Neural cell (in vitro differentiated cells): ENCODE results near the gene CKAP4. TPM values are rescaled to one million over a fixed set of nuclear protein-coding genes. Genes with fewer than 3 reads are reported as not detected.

Source experiments
- H2AFZ ChIP-seq: fragments of 200-600, 300-800 bp; sonication (generic), shearing (Covaris generic); 2 replicates; pipeline ENCODE4 v1.6.0; 2014; ENCODE audit warnings: low read depth, mild to moderate bottlenecking, antibody characterized with exemption, low read length, moderate library complexity
- H3F3A ChIP-seq: fragments of 200-600 bp; shearing (Covaris generic); 2 replicates; pipeline ENCODE4 v1.6.1; 2016; ENCODE audit warnings: mild to moderate bottlenecking, moderate library complexity, mixed read lengths, antibody characterized with exemption, low read length; ENCODE audit not compliant: insufficient read depth, poor library complexity, severe bottlenecking
- H3K27ac ChIP-seq: fragments of 200-600, 300-800 bp; sonication (generic), shearing (Covaris generic); 2 replicates; pipeline ENCODE4 v1.5.1; 2014; ENCODE audit warnings: mild to moderate bottlenecking, low read length, moderate library complexity
- H3K27me3 ChIP-seq: fragments of 300-800, 200-600 bp; sonication (generic), shearing (Covaris generic); 2 replicates; pipeline ENCODE4 v1.6.0; 2014; ENCODE audit warnings: mild to moderate bottlenecking, low read depth, low read length, moderate library complexity; ENCODE audit not compliant: insufficient read depth
- H3K36me3 ChIP-seq: fragments of 300-800, 200-600 bp; sonication (generic), shearing (Covaris generic); 2 replicates; pipeline ENCODE4 v1.5.1; 2014; ENCODE audit warnings: mild to moderate bottlenecking, antibody characterized with exemption, low read length, moderate library complexity; ENCODE audit not compliant: insufficient read depth
- H3K4me2 ChIP-seq: fragments of 300-800, 200-600 bp; sonication (generic), shearing (Covaris generic); 2 replicates; pipeline ENCODE4 v1.6.0; 2014; ENCODE audit warnings: mild to moderate bottlenecking, low read length
- H3K4me3 ChIP-seq: fragments of 300-800, 200-600 bp; sonication (generic), shearing (Covaris generic); 2 replicates; pipeline ENCODE4 v1.5.1; 2014; ENCODE audit warnings: mild to moderate bottlenecking, low read length, moderate library complexity
- H3K79me2 ChIP-seq: fragments of 200-600 bp; shearing (Covaris generic); replicated peaks from 2 replicates; pipeline ENCODE4 v1.6.0; 2014; ENCODE audit warnings: mild to moderate bottlenecking, low read length, moderate library complexity; ENCODE audit not compliant: insufficient read depth
- H3K9ac ChIP-seq: fragments of 300-800, 200-600 bp; sonication (generic), shearing (Covaris generic); 2 replicates; pipeline ENCODE4 v1.6.1; 2016; ENCODE audit warnings: mild to moderate bottlenecking, low read length, mixed read lengths
- H3K9me2 ChIP-seq: fragments of 200-600 bp; shearing (Covaris generic); 2 replicates; pipeline ENCODE4 v1.6.1; 2016; ENCODE audit warnings: mild to moderate bottlenecking, low read length, mixed read lengths; ENCODE audit not compliant: insufficient read depth
- H3K9me3 ChIP-seq: fragments of 200-600, 300-800 bp; sonication (generic), shearing (Covaris generic); 2 replicates; pipeline ENCODE4 v1.6.1; 2016; ENCODE audit warnings: mild to moderate bottlenecking, mixed run types, low read length, moderate library complexity, mixed read lengths
- H4K20me1 ChIP-seq: fragments of 200-600 bp; shearing (Covaris generic); 2 replicates; pipeline ENCODE4 v1.6.1; 2016; ENCODE audit warnings: mild to moderate bottlenecking, mixed run types; ENCODE audit not compliant: insufficient read depth
- CTCF ChIP-seq: fragments of 450-650 bp; IDR thresholded peaks from 2 replicates; pipeline ENCODE4 v1.5.1; 2014; ENCODE audit warnings: antibody characterized with exemption, mild to moderate bottlenecking, moderate library complexity; ENCODE audit not compliant: poor library complexity, severe bottlenecking
- EP300 ChIP-seq: fragments of 450-650 bp; conservative IDR thresholded peaks from 2 replicates; pipeline ENCODE4 v1.6.1; 2014; ENCODE audit warnings: antibody characterized with exemption, mild to moderate bottlenecking, moderate library complexity; ENCODE audit not compliant: poor library complexity, severe bottlenecking
- EZH2 ChIP-seq: fragments of 200-600, 300-800 bp; shearing (Covaris generic), sonication (generic); IDR thresholded peaks from 2 replicates; pipeline ENCODE4 v1.6.1; 2014; ENCODE audit warnings: antibody characterized with exemption, low read length, borderline replicate concordance, mild to moderate bottlenecking; ENCODE audit not compliant: insufficient read depth, poor library complexity, severe bottlenecking
- MXI1 ChIP-seq: fragments of 450-650 bp; conservative IDR thresholded peaks from 2 replicates; pipeline ENCODE4 v1.6.1; 2014; ENCODE audit warnings: antibody characterized with exemption, mild to moderate bottlenecking; ENCODE audit not compliant: poor library complexity, severe bottlenecking
- POLR2AphosphoS5 ChIP-seq: IDR thresholded peaks from 2 replicates; pipeline ENCODE4 v1.6.1; 2012
- RAD21 ChIP-seq: fragments of 450-650 bp; conservative IDR thresholded peaks from 2 replicates; pipeline ENCODE4 v1.6.1; 2014; ENCODE audit warnings: antibody characterized with exemption, mild to moderate bottlenecking, moderate library complexity
- REST ChIP-seq: IDR thresholded peaks from 2 replicates; pipeline ENCODE4 v1.6.1; 2012; ENCODE audit warnings: borderline replicate concordance
- SMC3 ChIP-seq: fragments of 450-650 bp; conservative IDR thresholded peaks from 2 replicates; pipeline ENCODE4 v1.6.1; 2014; ENCODE audit warnings: antibody characterized with exemption, mild to moderate bottlenecking, moderate library complexity; ENCODE audit not compliant: poor library complexity
- TAF1 ChIP-seq: IDR thresholded peaks from 2 replicates; pipeline ENCODE4 v1.6.1; 2012; ENCODE audit warnings: low read depth
- polyA plus RNA-seq: library from polyadenylated mRNA; depleted of rRNA; stranded (reverse); fragments of >200 nt; gene quantifications from 2 replicates; pipeline ENCODE4 v1.2.3, GENCODE V29; 2014

Gene CKAP4
- polyA plus RNA-seq, 1 donor from 2014 or later, result 50.0 TPM

- Histone ChIP-seq H3K27ac (no peak overlapping the region), H4K20me1 (no peaks in the 10 kb centered on the region), H3K36me3 (no peaks in the 10 kb centered on the region)
Measured at GRCh38 chr12:106189341-106189740, 58.5 kb downstream of the CKAP4 start.

GRCh38 chr12:106188256-106188655 lies 59.6 kb downstream of the CKAP4 start:
- H3K27me3 ChIP-seq, result no peaks in the 10 kb centered on the region
- H3K4me3 ChIP-seq, result no peak overlapping the region
- H4K20me1 ChIP-seq, result no peaks in the 10 kb centered on the region
- no peaks in the 10 kb centered on the region for H3K9me2 ChIP-seq
- no peak overlapping the region for H3K27ac ChIP-seq
- no peak for TF ChIP-seq REST
- no peak for TF ChIP-seq CTCF
- no peaks in the 10 kb centered on the region for H3K79me2 ChIP-seq
- H3K36me3 ChIP-seq, result no peaks in the 10 kb centered on the region
- no peaks in the 10 kb centered on the region for H3K9me3 ChIP-seq
- no peak overlapping the region for H2AFZ ChIP-seq
- H3K4me2 ChIP-seq, result no peak overlapping the region
- H3K9ac ChIP-seq, result no peak overlapping the region
- H3F3A ChIP-seq, result no peaks in the 10 kb centered on the region

More at GRCh38 chr12:106189341-106189740, 58.5 kb downstream of the CKAP4 start:
- no peak overlapping the region for H3K9ac ChIP-seq
- H3K9me3 ChIP-seq, result no peaks in the 10 kb centered on the region
- no peaks in the 10 kb centered on the region for H3K9me2 ChIP-seq
- no peaks in the 10 kb centered on the region for H3K27me3 ChIP-seq
- no peak overlapping the region for H3K4me3 ChIP-seq
- TF ChIP-seq CTCF (no peak), EP300 (no peak), REST (no peak), TAF1 (no peak), MXI1 (no peak), EZH2 (no peak), POLR2AphosphoS5 (no peak), RAD21 (no peak), SMC3 (no peak)
- H3F3A ChIP-seq, result no peaks in the 10 kb centered on the region
- no peak overlapping the region for H3K4me2 ChIP-seq
- H2AFZ ChIP-seq, result no peak overlapping the region
- H3K79me2 ChIP-seq, result no peaks in the 10 kb centered on the region
